Thoracic aorta (tissue), 2 donors: ENCODE data around the gene TMEM258. TPM values are rescaled to one million over a fixed set of nuclear protein-coding genes. Genes with fewer than 3 reads are reported as not detected.

Experiments used
- ATAC-seq: fragments of 150-250 bp; one replicate; pipeline ENCODE4 v1.8.0; 2017; ENCODE audit warnings: low read depth; ENCODE audit not compliant: insufficient number of reproducible peaks, low FRiP score
- DNase-seq: peaks from one replicate; pipeline ENCODE4 v3.0.0-alpha.2; 2020; ENCODE audit warnings: low spot score
- H3K27ac ChIP-seq, 2 donors: fragments of 200-600 bp; sonication (generic); 1 replicate in 1 of 2; 2 replicates in 1 of 2; pipeline ENCODE4 v1.5.1; 2016; ENCODE audit warnings: mild to moderate bottlenecking in 2 of 2, moderate library complexity in 2 of 2
- H3K27me3 ChIP-seq: fragments of 200-600 bp; sonication (generic); replicated peaks from 2 replicates; pipeline ENCODE4 v1.6.0; 2016; ENCODE audit warnings: mild to moderate bottlenecking; ENCODE audit not compliant: insufficient read depth
- H3K36me3 ChIP-seq: fragments of 200-600 bp; sonication (generic); one replicate; pipeline ENCODE4 v1.5.1; 2016
- H3K4me1 ChIP-seq, 2 donors: fragments of 200-600 bp; sonication (generic); 1 replicate in 1 of 2; 2 replicates in 1 of 2; pipeline versions ENCODE4 v1.5.1 to v1.6.0; 2016; ENCODE audit warnings: low read depth in 2 of 2, mild to moderate bottlenecking in 1 of 2; ENCODE audit not compliant: control insufficient read depth in 1 of 2
- H3K4me3 ChIP-seq: fragments of 200-600 bp; sonication (generic); 2 replicates; pipeline ENCODE4 v1.5.1; 2016; ENCODE audit warnings: mild to moderate bottlenecking
- H3K9me3 ChIP-seq: fragments of 200-600 bp; sonication (generic); 2 replicates; pipeline ENCODE4 v1.5.1; 2016
- CTCF ChIP-seq: fragments of 200-600 bp; sonication (generic); IDR thresholded peaks from one replicate; pipeline ENCODE4 v1.5.1; 2019; ENCODE audit warnings: antibody characterized with exemption
- total RNA-seq, 2 donors: library from RNA; depleted of rRNA; stranded (reverse); fragments of >200 nt; gene quantifications; one replicate each; pipeline versions ENCODE4 v1.1.0 to v1.2.3, GENCODE V29; 2016

TMEM258 gene
- total RNA-seq, 2 donors from 2014 or later = 17.3 to 63.6 TPM

- Histone ChIP-seq H3K36me3 (no peaks in the 10 kb centered on the region), H3K4me3 (no peak overlapping the region), H3K9me3 (no peaks in the 10 kb centered on the region), H3K27me3 (no peaks in the 10 kb centered on the region), H3K4me1 (no peaks in the 10 kb centered on the region), H3K27ac (no peak overlapping the region)
- DNase-seq = no peak
- TF ChIP-seq CTCF = no peak
- ATAC-seq = no peak
These were observed 23.1 kb downstream of the TMEM258 start for GRCh38 chr11:61769169-61769920.

GRCh38 chr11:61768376-61769076 is 23.9 kb downstream of the TMEM258 start:
- Histone ChIP-seq H3K4me3 (no peak overlapping the region), H3K27me3 (no peaks in the 10 kb centered on the region), H3K4me1 (no peaks in the 10 kb centered on the region), H3K9me3 (no peaks in the 10 kb centered on the region), H3K27ac (no peak overlapping the region), H3K36me3 (no peaks in the 10 kb centered on the region)
- ATAC-seq = no peak
- no peak for DNase-seq
- no peak for TF ChIP-seq CTCF

GRCh38 chr11:61766353-61766841 is 26.0 kb downstream of the TMEM258 start:
- Histone ChIP-seq H3K4me1 (no peaks in the 10 kb centered on the region), H3K36me3 (no peaks in the 10 kb centered on the region), H3K27ac (no peak overlapping the region), H3K4me3 (no peak overlapping the region), H3K9me3 (no peaks in the 10 kb centered on the region), H3K27me3 (no peaks in the 10 kb centered on the region)
- ATAC-seq = no peak
- DNase-seq = no peak
- no peak for TF ChIP-seq CTCF

- no peak for ATAC-seq
- H3K27ac ChIP-seq = no peak overlapping the region
- no peak for TF ChIP-seq CTCF
These were observed 26.7 kb downstream of the TMEM258 start for GRCh38 chr11:61765550-61766253.

More at GRCh38 chr11:61765550-61766253, 26.7 kb downstream of the TMEM258 start:
- Histone ChIP-seq H3K27me3 (no peaks in the 10 kb centered on the region), H3K36me3 (no peaks in the 10 kb centered on the region), H3K4me3 (no peak overlapping the region), H3K9me3 (no peaks in the 10 kb centered on the region), H3K4me1 (no peaks in the 10 kb centered on the region)
- DNase-seq = no peak
